Endothelial cell of umbilical vein (primary cell): ENCODE data around the gene GRK1. TPM values are rescaled to one million over a fixed set of nuclear protein-coding genes. Genes with fewer than 3 reads are reported as not detected.

Experiments used
- BruUV-seq: library from RNA; stranded (reverse); fragments of 400-500 nt; replicated peaks from 2 replicates; lab custom pipeline; 2021; lab: Mats Ljungman, UMichigan
- CTCF ChIA-PET: fragments of 300-600, 350-600 bp; sonication (Branson Sonifier 250); formaldehyde crosslinking; loops from one replicate; lab custom pipeline; 2021; ENCODE audit warnings: antibody characterized with exemption, inconsistent platforms; lab: Charles Lee
- POLR2A ChIA-PET: fragments of 300-600, 350-600 bp; sonication (Branson Sonifier 250); formaldehyde crosslinking; loops from one replicate; lab custom pipeline; 2021; ENCODE audit warnings: antibody characterized with exemption, inconsistent platforms; lab: Charles Lee
- DNase-seq: peaks from one replicate; pipeline ENCODE4 v3.0.0-alpha.2; 2011; ENCODE audit warnings: low read depth, low spot score
- FAIRE-seq: peaks from 2 replicates; lab custom pipeline; 2011; peaks lifted over from hg19 to GRCh38; lab: Jason Lieb, UNC
- H2AFZ ChIP-seq: 2 replicates; pipeline ENCODE4 v1.6.0; 2012; ENCODE audit warnings: low read depth, low read length, control low read depth, inconsistent platforms
- H3K27ac ChIP-seq: 2 replicates; pipeline ENCODE4 v1.5.1; 2011; ENCODE audit warnings: low read depth, mild to moderate bottlenecking, control low read depth, low read length, moderate library complexity; ENCODE audit not compliant: insufficient read depth
- H3K27me3 ChIP-seq, 2 experiments: 2 replicates each; pipeline versions ENCODE4 v1.6.0 to v1.6.1; 2011; ENCODE audit warnings: low read length in 2 of 2, mixed read lengths in 1 of 2; ENCODE audit not compliant: control insufficient read depth in 2 of 2, insufficient read depth in 2 of 2
- H3K36me3 ChIP-seq, 2 experiments: 2 replicates in 1 of 2; 3 replicates in 1 of 2; pipeline ENCODE4 v1.5.1; 2011; ENCODE audit warnings: low read length in 2 of 2, mild to moderate bottlenecking in 1 of 2, moderate library complexity in 1 of 2; ENCODE audit not compliant: control insufficient read depth in 2 of 2, insufficient read depth in 2 of 2; ENCODE audit errors: extremely low read depth in 1 of 2
- H3K4me1 ChIP-seq: 3 replicates; pipeline ENCODE4 v1.5.1; 2011; ENCODE audit warnings: mild to moderate bottlenecking, low read length; ENCODE audit not compliant: control insufficient read depth, insufficient read depth; ENCODE audit errors: extremely low read depth
- H3K4me2 ChIP-seq: 2 replicates; pipeline ENCODE4 v1.6.1; 2011; ENCODE audit warnings: low read length, control low read depth, mixed read lengths; ENCODE audit not compliant: insufficient read depth
- H3K4me3 ChIP-seq, 3 experiments: fragments of 200-600 bp in 1 of 3; sonication (generic), shearing (Covaris generic) in 1 of 3; replicated peaks in 1 of 3; 2 replicates each; pipeline ENCODE4 v1.5.1; 2011 to 2016; ENCODE audit warnings: control low read depth in 3 of 3, low read length in 3 of 3, mild to moderate bottlenecking in 2 of 3, inconsistent platforms in 1 of 3, low read depth in 1 of 3, moderate library complexity in 1 of 3; ENCODE audit not compliant: insufficient read depth in 1 of 3
- H3K79me2 ChIP-seq: 2 replicates; pipeline ENCODE4 v1.6.0; 2012; ENCODE audit warnings: low read length, inconsistent platforms; ENCODE audit not compliant: control insufficient read depth, insufficient read depth
- H3K9ac ChIP-seq: replicated peaks from 2 replicates; pipeline ENCODE3; 2011; ENCODE audit warnings: low read length, control low read depth; ENCODE audit not compliant: insufficient read depth; ENCODE audit errors: extremely low read depth
- H3K9me1 ChIP-seq: replicated peaks from 3 replicates; pipeline ENCODE4 v1.6.0; 2011; ENCODE audit warnings: mild to moderate bottlenecking, low read length; ENCODE audit not compliant: control insufficient read depth, insufficient read depth; ENCODE audit errors: extremely low read depth
- H3K9me3 ChIP-seq: replicated peaks from 2 replicates; pipeline ENCODE4 v1.5.1; 2012; ENCODE audit warnings: low read length, inconsistent platforms; ENCODE audit not compliant: control insufficient read depth, insufficient read depth
- H4K20me1 ChIP-seq: replicated peaks from 2 replicates; pipeline ENCODE3; 2011; ENCODE audit warnings: mild to moderate bottlenecking, low read length; ENCODE audit not compliant: control insufficient read depth, insufficient read depth; ENCODE audit errors: extremely low read depth
- CTCF ChIP-seq, 2 donors: IDR thresholded peaks; 1 replicate in 1 of 2; 2 replicates in 1 of 2; pipeline ENCODE4 v1.5.1; 2011; ENCODE audit warnings: low read length in 2 of 2, mild to moderate bottlenecking in 2 of 2, moderate library complexity in 2 of 2, control low read depth in 1 of 2, inconsistent platforms in 1 of 2, low read depth in 1 of 2; ENCODE audit not compliant: insufficient read depth in 1 of 2; ENCODE audit errors: extremely low read depth in 1 of 2
- EZH2 ChIP-seq: IDR thresholded peaks from 2 replicates; pipeline ENCODE4 v1.6.1; 2012; ENCODE audit warnings: borderline replicate concordance, low read depth, mild to moderate bottlenecking, moderate library complexity, low read length, inconsistent platforms; ENCODE audit not compliant: severe bottlenecking
- FOS ChIP-seq: IDR thresholded peaks from 2 replicates; pipeline ENCODE4 v1.6.1; 2011; ENCODE audit warnings: mild to moderate bottlenecking, low read length, moderate library complexity, borderline replicate concordance; ENCODE audit not compliant: insufficient read depth
- GATA2 ChIP-seq: IDR thresholded peaks from 2 replicates; pipeline ENCODE4 v1.7.0; 2011; ENCODE audit warnings: low read depth, mild to moderate bottlenecking, moderate library complexity, mixed read lengths, low read length; ENCODE audit not compliant: insufficient read length, insufficient read depth
- JUN ChIP-seq: IDR thresholded peaks from 2 replicates; pipeline ENCODE4 v1.6.1; 2011; ENCODE audit warnings: borderline replicate concordance, low read depth; ENCODE audit not compliant: insufficient read length, insufficient read depth
- MAX ChIP-seq: IDR thresholded peaks from 2 replicates; pipeline ENCODE4 v1.6.1; 2011; ENCODE audit not compliant: insufficient read depth, insufficient read length
- MYC ChIP-seq: IDR thresholded peaks from one replicate; pipeline ENCODE4 v1.6.1; 2011; ENCODE audit warnings: mild to moderate bottlenecking, low read depth, low read length
- POLR2A ChIP-seq: IDR thresholded peaks from 2 replicates; pipeline ENCODE4 v1.6.1; 2012; ENCODE audit warnings: low read depth, mild to moderate bottlenecking, control low read depth, low read length
- POLR2AphosphoS5 ChIP-seq: IDR thresholded peaks from 2 replicates; pipeline ENCODE4 v1.6.1; 2012; ENCODE audit warnings: low read depth, mild to moderate bottlenecking, control low read depth, low read length, moderate library complexity; ENCODE audit not compliant: insufficient read depth
- dilution Hi-C: fragments of 300-500 bp; cut with MboI; formaldehyde crosslinking; loops from one replicate; pipeline ENCODE4 v1.15.0; 2019; ENCODE audit warnings: low sequenced_read_pairs; ENCODE audit not compliant: extremely low pct_ligation_motif_present
- intact Hi-C: fragments of 100-400 bp; cut with micrococcal nuclease; formaldehyde crosslinking; loops from one replicate; pipeline ENCODE4 v1.10.0; 2022
- polyA plus RNA-seq, 4 experiments: library from polyadenylated mRNA; depleted of rRNA in 3 of 4; stranded (reverse) in 3 of 4; unstranded in 1 of 4; fragments of >200 nt; gene quantifications; 2 replicates each; pipeline versions ENCODE4 v1.2.1 to v1.2.3, GENCODE V29; 2011 to 2012; ENCODE audit warnings: missing spikeins in 1 of 4
- total RNA-seq: library from RNA; stranded (reverse); gene quantifications from 2 replicates; pipeline ENCODE4 v1.2.3, GENCODE V29; 2021

Gene GRK1
- total and polyA plus RNA-seq, 2 donors (not counting 3 experiments of a cell fraction or from before 2014, with no cell fraction given) = not detected

GRCh38 chr13:113746671-113747070, 79.7 kb downstream of the GRK1 start:
- dilution Hi-C loops = no loop called here
- H4K20me1 ChIP-seq = no peaks in the 10 kb centered on the region
- H3K27ac ChIP-seq = no peak overlapping the region
- TF ChIP-seq POLR2A (no peak), POLR2AphosphoS5 (no peak), FOS (no peak), JUN (no peak), GATA2 (no peak), MAX (no peak), MYC (no peak), EZH2 (no peak), CTCF (IDR thresholded peaks at IDR 0.05; ENCODE audit: extremely low read depth in 1 of 2, insufficient read depth in 1 of 2, low read depth in 1 of 2, low read length in 2 of 2) (no peak)
- intact Hi-C loops = no loop called here
- H3K27me3 ChIP-seq = no peaks in the 10 kb centered on the region
- H2AFZ ChIP-seq = no peak overlapping the region
- no peaks in the 10 kb centered on the region for H3K36me3 ChIP-seq
- ChIA-PET CTCF (interaction anchor here (1.3 kb wide), 1 partner anchor 56 kb away, joined by 3 read pairs; no protein-coding TSS in a partner anchor), POLR2A (no interaction called here)
- H3K9ac ChIP-seq = no peak overlapping the region
- H3K4me2 ChIP-seq = no peak overlapping the region
- H3K79me2 ChIP-seq = no peaks in the 10 kb centered on the region
- BruUV-seq = no TSS peak
- no peaks in the 10 kb centered on the region for H3K9me3 ChIP-seq
- H3K4me3 ChIP-seq = no peak overlapping the region
- FAIRE-seq (no peak), DNase-seq (no peak)
- H3K9me1 ChIP-seq = no peaks in the 10 kb centered on the region
- H3K4me1 ChIP-seq = no peaks in the 10 kb centered on the region
